SIG-M5 (cell line): ENCODE measurements around the gene VIL1.

Source experiments
- DNase-seq: peaks from one replicate; lab custom pipeline; 2025; lab: John Stamatoyannopoulos, UW

Gene VIL1

DNA sequence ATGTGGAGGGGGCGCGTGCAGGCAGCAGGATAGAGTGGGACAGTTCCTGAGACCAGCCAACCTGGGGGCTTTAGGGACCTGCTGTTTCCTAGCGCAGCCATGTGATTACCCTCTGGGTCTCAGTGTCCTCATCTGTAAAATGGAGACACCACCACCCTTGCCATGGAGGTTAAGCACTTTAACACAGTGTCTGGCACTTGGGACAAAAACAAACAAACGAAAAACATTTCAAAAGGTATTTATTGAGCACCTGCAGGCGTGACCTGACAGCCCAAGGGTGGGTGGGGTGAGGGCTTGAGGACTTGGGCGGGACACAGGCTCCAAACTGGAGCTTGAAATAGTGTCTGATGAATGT, 23.9 kb upstream of the VIL1 start:
- no peak for DNase-seq

DNA sequence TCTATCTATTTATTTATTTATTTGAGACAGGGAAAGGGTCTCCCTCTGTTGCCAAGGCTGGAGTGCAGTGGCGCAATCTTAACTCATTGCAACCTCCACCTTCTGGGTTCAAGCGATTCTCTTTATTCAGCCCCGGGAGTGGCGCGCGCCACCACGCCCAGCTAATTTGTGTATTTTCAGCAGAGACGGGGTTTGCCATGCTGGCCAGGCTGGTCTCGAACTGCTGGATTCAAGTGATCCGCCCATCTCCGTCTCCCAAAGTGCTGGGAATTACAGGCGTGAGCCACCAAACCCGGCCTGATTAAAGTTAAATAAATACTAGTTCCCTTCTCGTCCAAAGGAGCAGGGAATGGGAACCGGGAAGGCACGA, 23.5 kb upstream of the VIL1 start:
- no peak for DNase-seq

DNA sequence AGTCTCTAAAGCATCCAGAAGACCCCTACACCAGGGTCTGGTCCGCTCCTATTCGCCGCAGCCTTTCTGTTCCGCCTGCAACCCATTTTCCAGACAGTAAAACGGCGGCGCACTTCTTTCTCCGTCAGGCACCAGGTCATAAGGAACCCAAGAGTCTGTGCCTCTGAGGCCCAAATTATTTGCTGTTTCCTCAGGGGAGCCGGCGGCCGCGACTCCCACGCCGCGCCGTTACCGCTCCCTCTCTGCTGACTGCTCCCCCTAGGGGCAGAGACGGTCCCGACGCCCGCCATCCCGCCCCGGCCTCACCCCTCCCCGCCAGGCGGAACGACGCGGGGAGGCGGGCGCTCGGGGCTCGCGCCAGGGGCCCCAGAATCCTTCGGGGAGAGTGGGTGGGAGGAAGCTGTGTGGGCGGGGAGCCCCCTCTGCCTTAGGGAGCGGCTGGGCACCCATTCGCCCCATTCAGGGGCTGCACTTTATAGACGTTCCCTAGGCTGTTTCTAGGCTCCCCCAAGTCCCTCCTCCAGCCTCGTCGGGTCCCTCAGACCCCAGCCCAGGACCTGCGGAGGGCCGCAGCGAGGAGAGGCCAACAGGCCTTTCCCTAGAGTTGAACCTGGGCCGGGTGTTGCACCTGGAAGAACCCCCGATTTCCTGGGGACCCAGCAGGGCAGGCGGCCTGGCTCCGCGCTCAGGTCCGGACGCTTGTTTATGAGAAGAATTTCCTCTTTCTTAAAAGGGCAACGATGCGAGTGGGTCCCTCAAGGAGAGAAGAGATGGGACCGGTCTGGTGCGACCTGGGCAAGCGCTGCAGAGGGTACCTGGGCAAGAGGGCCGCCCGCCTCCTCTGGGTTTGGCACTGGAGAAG, 22.9 kb upstream of the VIL1 start:
- DNase-seq = peak; percentile 95

DNA sequence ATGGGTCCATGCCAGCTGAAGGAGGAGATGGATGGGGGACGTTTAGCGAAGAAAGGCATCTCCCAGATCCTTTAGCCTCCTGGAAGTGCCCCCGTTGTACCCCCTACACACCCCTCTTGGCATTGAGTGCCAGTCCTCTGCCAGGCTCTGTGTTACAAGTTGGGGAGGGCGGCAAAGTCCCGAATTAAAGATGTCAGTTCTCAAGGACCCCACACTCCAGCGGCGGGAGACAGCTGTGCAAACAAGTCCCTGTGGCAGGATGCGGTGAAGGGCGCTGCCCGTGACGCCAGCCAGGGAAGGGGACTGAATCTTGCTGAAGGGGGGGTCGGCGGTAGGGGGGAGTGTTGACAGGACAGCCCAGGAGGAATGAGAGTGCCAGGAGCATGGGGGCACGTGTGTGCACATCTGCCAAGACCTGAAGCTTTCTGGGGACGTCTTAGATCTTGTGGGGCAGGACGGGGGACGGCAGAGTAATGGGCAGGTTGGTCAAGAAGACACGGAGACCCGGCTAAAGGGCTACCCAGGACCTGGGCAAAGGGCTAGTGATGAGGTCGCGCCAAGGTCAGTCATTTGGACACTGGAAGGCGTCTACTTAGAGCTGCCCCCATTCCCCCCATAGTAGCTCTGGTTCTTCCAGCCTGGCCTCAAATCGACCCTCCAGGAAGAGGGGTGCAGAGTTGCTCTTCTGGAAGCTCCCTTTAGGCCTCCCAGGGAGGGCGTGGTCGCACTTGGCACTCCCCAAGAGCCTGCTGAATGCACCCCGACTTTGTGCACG, 22.0 kb upstream of the VIL1 start:
- peak; percentile 51 for DNase-seq

DNA sequence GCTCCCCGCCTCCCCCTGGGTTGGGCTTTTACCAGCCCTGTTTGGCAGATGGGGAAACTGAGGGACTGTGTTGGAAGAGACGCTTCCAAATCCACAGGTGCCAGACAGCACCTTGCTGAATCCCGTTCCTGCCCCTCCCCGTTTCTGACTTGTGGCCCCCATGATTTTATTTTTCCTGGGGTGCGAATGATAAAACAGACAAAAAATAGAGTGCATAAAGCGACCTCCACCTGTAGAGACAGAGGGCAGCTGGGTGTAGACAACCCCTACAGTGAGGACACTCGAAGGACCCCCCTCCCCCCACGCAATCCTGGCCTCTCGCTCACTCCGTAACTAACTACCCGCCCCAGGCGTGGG, 21.5 kb upstream of the VIL1 start:
- DNase-seq = no peak

DNA sequence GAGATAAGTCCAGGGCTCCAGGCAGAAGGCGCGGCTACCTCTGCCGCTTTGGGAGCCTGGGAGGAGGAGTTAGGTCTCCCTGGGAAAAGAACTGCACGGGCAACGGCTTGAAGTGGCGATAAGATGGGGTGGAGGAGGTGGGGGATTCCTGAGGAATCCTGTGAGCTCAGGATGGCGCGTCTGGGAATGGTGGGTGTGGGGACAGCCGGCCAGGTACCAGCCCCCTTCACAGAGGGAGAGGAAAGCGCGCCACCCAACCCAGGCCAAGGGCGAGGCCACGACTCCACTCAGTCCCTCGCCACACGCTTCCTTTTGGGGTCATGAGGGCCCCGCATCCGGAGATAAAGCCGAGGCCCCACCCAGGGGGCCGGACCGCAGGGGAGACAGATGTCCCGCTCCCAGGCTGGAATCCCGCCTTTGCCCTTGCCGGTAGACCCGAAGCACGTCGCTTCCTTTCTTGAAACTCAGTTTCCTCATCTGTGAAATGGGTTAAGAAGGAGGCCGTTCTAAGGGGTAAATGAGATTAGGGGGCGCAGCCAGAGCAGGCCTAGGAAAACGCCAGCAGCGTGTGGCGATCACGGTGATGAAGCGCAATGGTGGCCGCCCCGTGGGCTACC, 21.0 kb upstream of the VIL1 start:
- peak; percentile 35 for DNase-seq

DNA sequence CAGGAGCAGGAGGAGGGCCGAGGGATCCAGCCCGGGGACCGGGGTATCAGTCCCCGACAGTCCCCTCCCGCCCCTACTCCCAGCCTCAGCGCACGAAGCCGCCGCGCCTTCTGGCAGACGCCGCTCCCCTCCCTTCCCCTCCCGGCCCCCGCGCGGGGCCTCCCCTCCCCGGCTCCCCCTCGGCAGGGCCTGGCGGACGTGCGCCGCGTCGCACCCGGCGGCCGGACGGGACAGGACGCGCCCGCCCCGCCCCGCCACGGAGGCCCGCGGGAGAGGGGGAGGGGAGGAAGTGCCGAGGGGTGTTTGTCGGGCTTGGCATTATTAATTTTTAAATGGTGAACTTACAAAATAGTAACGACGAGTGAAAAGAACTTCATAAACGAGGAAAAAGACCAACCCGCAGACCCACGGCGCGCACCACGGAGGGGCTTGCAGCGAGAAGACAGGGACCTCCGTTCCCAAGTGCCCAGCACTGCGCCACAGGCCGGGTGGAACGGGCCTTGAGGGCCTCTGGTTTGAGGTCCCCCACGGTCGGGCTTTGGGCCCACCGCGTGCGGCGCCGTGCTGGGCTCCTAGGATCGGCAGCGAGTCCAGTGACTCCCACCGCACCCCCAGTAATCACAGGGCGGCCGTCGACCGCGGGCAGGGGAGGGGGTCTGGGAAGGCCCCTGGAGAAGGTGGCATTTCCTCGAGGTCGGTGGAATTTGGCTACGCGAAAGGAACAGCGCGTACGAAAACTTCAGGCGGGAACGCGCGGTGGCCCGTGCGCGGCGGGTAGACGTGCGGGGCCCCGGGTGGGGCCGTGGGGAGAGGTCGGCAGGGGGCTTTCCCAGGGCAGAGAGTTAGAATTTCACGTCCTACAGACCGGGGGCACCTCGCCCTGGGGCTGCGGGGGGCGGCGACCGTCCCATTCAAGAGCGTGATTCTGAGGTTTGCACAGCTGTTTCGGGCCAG, 20.2 kb upstream of the VIL1 start:
- DNase-seq = no peak

DNA sequence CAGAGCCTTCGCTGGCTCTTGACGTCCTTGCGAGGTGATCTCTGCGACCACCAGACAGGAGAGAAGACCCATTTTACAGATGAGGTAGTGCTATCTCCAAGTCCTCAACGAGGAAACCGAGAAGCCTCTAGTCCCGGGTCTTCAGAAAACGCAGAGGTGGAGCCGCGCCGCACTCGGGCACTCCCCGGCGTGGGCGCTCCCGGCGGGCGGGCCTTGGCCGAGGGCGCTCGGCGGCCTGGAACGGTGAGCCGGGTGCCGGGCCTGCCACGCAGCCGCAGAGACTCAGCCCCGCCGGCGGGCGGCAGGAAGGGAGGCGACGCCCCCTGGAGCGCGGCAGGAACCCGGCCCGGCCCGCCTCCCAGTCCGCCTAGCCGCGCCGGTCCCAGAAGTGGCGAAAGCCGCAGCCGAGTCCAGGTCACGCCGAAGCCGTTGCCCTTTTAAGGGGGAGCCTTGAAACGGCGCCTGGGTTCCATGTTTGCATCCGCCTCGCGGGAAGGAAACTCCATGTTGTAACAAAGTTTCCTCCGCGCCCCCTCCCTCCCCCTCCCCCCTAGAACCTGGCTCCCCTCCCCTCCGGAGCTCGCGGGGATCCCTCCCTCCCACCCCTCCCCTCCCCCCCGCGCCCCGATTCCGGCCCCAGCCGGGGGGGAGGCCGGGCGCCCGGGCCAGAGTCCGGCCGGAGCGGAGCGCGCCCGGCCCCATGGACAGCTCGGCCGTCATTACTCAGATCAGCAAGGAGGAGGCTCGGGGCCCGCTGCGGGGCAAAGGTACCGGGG, 19.3 kb upstream of the VIL1 start, which contains the start of gene CTDSP1:
CTDSP1 (plus strand) TSS at position 478 of the 776 bp plus-strand sequence; CDS start at position 701, 223 bp downstream.
- DNase-seq = peak; percentile 62

DNA sequence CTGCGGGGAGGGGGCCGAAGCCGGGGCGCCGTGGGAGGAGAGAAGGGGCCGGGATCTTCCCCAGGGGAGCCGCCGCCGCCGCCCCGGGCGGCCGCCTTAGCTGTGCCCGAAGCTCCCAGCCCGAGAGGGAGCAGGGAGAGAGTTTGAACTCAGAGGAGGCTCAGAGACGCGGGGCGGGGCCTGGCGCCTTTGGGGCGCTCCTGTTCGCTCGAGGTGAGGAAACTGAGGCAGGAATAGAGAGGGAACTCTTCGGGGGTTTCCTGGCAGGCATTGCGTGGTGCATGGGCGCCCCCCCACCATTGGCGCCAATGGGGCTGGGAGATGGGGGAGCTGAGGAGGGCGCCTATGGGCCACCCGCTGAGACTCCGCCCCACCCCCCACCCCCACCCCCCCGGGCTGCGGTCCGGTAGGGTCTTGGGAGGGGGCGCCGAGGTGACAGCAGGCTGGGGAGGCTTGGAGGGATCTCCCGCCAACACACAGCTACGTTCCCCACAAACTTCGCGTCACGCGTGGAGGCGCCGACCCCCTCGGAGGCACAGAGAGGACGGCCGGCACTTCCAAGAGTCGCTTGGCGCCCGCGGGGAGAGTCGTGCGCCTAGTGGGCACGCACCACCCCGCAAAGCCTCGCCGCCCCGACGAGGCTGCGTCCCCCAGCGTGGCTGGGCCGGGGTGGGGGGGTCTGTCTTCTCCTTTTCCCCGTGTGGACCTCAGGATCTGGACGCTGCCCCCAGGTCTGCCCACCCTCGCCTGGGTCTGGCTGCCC, 18.6 kb upstream of the VIL1 start:
- no peak for DNase-seq

DNA sequence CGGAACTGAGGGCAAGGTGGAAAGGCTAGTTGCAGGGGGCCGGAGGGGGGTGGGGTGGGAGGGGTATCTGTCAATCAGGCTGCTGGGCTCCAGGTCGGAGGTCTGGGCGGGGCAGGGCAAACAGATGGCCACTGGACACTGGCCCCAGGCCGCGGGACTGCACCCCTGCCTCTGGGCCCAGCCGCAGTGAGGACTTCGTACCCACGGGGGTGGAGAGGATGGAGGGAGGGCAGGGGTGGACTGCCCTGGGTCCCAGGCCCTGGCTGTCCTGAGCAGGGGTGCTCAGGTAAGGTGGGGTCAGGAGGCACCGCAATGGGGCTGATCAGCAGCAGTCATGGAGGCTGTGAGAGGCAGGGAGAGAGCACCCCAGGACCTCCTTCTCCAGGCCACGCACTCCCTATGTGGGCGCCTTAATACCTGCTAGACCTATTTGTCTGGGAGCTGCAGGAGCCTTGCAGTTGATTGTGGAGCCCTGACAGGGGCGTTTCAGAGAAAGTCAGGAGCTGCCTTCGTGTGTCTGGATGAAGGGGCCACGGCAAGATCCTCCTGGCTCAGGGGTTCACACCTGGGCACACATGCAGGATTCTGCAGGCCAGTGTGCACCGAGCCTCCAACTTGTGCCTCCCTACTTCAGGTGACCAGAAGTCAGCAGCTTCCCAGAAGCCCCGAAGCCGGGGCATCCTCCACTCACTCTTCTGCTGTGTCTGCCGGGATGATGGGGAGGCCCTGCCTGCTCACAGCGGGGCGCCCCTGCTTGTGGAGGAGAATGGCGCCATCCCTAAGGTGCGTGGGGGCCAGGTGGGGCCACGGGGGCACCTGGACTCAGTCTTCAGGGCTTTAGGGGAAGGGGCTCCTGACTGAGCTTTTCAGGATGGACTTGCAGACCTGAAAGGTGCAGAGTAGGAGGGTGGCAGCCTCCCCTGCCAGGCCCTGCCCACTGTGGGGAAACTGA, 17.7 kb upstream of the VIL1 start:
- DNase-seq = no peak

DNA sequence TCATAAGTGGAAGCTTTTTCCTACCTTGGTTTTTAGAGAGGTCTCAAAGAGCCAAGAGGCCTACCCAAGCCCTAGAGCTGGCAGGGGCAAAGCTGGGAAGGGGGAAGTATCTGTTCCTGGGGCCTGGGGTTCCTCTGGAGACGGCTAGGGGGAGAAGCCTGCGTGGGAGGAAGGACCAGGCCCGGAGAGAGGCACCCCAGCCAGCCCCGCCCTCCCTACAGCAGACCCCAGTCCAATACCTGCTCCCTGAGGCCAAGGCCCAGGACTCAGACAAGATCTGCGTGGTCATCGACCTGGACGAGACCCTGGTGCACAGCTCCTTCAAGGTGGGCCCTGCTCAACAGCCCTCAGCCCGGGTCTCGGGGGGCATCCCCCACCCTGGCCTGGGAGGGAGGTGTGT, 17.0 kb upstream of the VIL1 start:
- DNase-seq = no peak

DNA sequence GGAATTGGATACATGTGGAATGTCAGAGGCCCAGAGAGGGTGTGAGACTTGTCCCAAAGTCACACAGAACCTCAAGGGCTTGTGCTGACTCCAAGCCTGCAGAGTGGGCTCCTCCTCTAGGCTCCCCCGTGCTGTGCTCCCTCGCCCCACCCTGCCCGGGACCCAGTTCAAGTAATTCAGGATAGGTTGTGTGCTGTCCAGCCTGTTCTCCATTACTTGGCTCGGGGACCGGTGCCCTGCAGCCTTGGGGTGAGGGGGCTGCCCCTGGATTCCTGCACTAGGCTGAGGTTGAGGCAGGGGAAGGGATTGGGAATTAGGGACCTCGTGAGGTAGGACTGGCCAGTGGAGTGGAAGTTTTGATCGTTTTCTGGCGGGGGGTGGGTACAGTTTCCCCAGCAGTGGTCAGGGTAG, 16.4 kb upstream of the VIL1 start:
- no peak for DNase-seq

DNA sequence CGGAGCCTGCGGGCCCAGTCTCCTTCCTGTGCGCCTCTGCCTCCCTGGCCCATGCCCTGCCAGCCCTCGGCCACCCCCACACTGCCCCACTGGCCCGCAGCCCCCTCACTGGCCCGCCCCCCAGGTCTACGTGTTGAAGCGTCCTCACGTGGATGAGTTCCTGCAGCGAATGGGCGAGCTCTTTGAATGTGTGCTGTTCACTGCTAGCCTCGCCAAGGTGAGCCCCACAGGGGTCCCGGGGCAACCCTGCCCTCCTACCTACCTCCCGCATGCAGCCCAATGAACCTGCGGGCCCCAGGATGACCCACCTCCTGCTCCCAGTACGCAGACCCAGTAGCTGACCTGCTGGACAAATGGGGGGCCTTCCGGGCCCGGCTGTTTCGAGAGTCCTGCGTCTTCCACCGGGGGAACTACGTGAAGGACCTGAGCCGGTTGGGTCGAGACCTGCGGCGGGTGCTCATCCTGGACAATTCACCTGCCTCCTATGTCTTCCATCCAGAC, 16.0 kb upstream of the VIL1 start:
- DNase-seq = no peak

DNA sequence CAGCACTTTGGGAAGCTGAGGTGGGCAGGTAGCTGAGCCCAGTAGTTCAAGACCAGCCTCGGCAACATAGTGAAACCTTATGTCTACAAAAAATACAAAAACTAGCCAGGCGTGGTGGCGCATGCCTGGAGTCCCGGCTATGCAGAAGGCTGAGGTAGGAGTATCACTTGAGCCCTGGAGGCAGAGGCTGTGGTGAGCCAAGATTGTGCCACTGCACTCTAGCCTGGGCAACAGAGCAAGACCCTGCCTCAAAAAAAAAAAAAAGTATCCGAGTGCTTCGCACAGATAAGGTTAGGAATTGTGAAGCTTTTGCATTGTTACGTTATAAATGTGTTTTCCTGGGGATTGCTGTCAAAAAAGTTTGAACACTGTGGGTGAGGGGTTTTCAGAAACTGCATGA, 15.1 kb upstream of the VIL1 start:
- no peak for DNase-seq

DNA sequence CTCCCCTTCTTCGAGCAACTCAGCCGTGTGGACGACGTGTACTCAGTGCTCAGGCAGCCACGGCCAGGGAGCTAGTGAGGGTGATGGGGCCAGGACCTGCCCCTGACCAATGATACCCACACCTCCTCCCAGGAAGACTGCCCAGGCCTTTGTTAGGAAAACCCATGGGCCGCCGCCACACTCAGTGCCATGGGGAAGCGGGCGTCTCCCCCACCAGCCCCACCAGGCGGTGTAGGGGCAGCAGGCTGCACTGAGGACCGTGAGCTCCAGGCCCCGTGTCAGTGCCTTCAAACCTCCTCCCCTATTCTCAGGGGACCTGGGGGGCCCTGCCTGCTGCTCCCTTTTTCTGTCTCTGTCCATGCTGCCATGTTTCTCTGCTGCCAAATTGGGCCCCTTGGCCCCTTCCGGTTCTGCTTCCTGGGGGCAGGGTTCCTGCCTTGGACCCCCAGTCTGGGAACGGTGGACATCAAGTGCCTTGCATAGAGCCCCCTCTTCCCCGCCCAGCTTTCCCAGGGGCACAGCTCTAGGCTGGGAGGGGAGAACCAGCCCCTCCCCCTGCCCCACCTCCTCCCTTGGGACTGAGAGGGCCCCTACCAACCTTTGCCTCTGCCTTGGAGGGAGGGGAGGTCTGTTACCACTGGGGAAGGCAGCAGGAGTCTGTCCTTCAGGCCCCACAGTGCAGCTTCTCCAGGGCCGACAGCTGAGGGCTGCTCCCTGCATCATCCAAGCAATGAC, 14.4 kb upstream of the VIL1 start:
- no peak for DNase-seq

DNA sequence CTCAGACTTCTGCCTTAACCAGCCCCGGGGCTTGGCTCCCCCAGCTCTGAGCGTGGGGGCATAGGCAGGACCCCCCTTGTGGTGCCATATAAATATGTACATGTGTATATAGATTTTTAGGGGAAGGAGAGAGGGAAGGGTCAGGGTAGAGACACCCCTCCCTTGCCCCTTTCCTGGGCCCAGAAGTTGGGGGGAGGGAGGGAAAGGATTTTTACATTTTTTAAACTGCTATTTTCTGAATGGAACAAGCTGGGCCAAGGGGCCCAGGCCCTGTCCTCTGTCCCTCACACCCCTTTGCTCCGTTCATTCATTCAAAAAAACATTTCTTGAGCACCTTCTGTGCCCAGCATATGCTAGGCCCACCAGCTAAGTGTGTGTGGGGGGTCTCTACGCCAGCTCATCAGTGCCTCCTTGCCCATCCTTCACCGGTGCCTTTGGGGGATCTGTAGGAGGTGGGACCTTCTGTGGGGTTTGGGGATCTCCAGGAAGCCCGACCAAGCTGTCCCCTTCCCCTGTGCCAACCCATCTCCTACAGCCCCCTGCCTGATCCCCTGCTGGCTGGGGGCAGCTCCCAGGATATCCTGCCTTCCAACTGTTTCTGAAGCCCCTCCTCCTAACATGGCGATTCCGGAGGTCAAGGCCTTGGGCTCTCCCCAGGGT, 13.7 kb upstream of the VIL1 start:
- DNase-seq = no peak

DNA sequence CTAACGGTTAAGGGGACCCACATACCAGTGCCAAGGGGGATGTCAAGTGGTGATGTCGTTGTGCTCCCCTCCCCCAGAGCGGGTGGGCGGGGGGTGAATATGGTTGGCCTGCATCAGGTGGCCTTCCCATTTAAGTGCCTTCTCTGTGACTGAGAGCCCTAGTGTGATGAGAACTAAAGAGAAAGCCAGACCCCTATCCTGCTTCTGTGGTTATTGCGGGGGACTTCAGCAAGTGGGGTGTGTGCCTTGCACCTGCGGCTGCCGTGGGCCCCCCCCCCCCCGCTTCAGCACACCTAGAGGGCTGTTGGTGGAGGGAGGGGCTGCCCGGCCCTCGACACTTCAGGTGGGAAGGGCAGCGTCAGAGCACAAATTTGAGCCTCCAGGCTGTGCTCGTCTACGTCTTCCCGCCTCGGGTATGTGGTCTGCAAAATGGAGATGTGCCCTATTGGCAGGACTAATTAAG, 13.1 kb upstream of the VIL1 start:
- no peak for DNase-seq
